H1 (cell line): ENCODE measurements around the gene TRIM73. TPM values are rescaled to one million over a fixed set of nuclear protein-coding genes. Genes with fewer than 3 reads are reported as not detected.
"Not testable (repeated sequence)": the region's sequence is repeated elsewhere in the genome, so short reads cannot be mapped to it uniquely, and the experiment has no call there.

Experiments
- CTCF ChIA-PET: fragments of 300-600 bp; sonication (Branson Sonifier 250); formaldehyde crosslinking; loops from one replicate; lab custom pipeline; 2021; ENCODE audit not compliant: partially characterized antibody; lab: Charles Lee
- POLR2A ChIA-PET: fragments of 300-600 bp; sonication (Branson Sonifier 250); formaldehyde crosslinking; loops from one replicate; lab custom pipeline; 2021; ENCODE audit warnings: inconsistent platforms; ENCODE audit not compliant: partially characterized antibody; lab: Charles Lee
- DNase-seq, 2 experiments: peaks; one replicate each; pipeline versions ENCODE4 v3.0.0 to v3.0.0-alpha.2; 2010 to 2022; ENCODE audit warnings: low spot score in 2 of 2, low read depth in 1 of 2, mixed read lengths in 1 of 2
- FAIRE-seq: peaks from 2 replicates; lab custom pipeline; 2011; peaks lifted over from hg19 to GRCh38; lab: Jason Lieb, UNC
- H2AFZ ChIP-seq: 2 replicates; pipeline ENCODE4 v1.8.1; 2012; ENCODE audit warnings: low read length, inconsistent platforms
- H2AK5ac ChIP-seq: 2 replicates; pipeline ENCODE4 v1.6.1; 2013; ENCODE audit warnings: low read depth, low read length
- H2BK120ac ChIP-seq: replicated peaks from 2 replicates; pipeline ENCODE3; 2013; ENCODE audit warnings: low read depth, low read length, inconsistent platforms
- H2BK12ac ChIP-seq: 2 replicates; pipeline ENCODE4 v1.6.1; 2013; ENCODE audit warnings: low read depth, low read length
- H2BK15ac ChIP-seq: 2 replicates; pipeline ENCODE4 v1.6.1; 2013; ENCODE audit warnings: low read length
- H2BK20ac ChIP-seq: 2 replicates; pipeline ENCODE4 v1.6.1; 2013; ENCODE audit warnings: low read length
- H2BK5ac ChIP-seq: 2 replicates; pipeline ENCODE4 v1.6.1; 2013; ENCODE audit warnings: low read depth, low read length
- H3K14ac ChIP-seq: 2 replicates; pipeline ENCODE4 v1.6.1; 2013; ENCODE audit warnings: inconsistent platforms; ENCODE audit not compliant: insufficient read length
- H3K18ac ChIP-seq: 2 replicates; pipeline ENCODE4 v1.6.1; 2013; ENCODE audit warnings: low read length; ENCODE audit errors: extremely low read depth
- H3K23ac ChIP-seq: 2 replicates; pipeline ENCODE4 v1.6.1; 2013; ENCODE audit warnings: inconsistent platforms; ENCODE audit not compliant: insufficient read length
- H3K23me2 ChIP-seq: 2 replicates; pipeline ENCODE4 v1.6.1; 2013; ENCODE audit warnings: low read depth, low read length
- H3K27ac ChIP-seq: 2 replicates; pipeline ENCODE4 v1.6.1; 2011; ENCODE audit warnings: low read depth, low read length, inconsistent platforms
- H3K27me3 ChIP-seq, 4 experiments: replicated peaks in 1 of 4; 1 replicate in 1 of 4; 2 replicates in 3 of 4; pipeline versions ENCODE4 v1.6.1 to v1.8.1; 2011 to 2013; ENCODE audit warnings: low read length in 3 of 4, mild to moderate bottlenecking in 3 of 4, inconsistent platforms in 2 of 4, mixed read lengths in 2 of 4, moderate library complexity in 1 of 4; ENCODE audit not compliant: control insufficient read depth in 3 of 4, insufficient read depth in 3 of 4; ENCODE audit errors: extremely low read depth in 1 of 4
- H3K36me3 ChIP-seq, 4 experiments: 2 replicates each; pipeline versions ENCODE4 v1.6.1 to v1.8.1; 2011 to 2013; ENCODE audit warnings: mild to moderate bottlenecking in 4 of 4, low read length in 3 of 4, moderate library complexity in 2 of 4, control low read depth in 1 of 4, inconsistent platforms in 1 of 4; ENCODE audit not compliant: insufficient read depth in 4 of 4, control insufficient read depth in 2 of 4
- H3K4ac ChIP-seq: replicated peaks from 2 replicates; pipeline ENCODE3; 2013; ENCODE audit warnings: low read length, low read depth, mixed read lengths, inconsistent platforms; ENCODE audit not compliant: insufficient read length
- H3K4me1 ChIP-seq, 4 experiments: replicated peaks in 1 of 4; 1 replicate in 1 of 4; 2 replicates in 3 of 4; pipeline versions ENCODE4 v1.6.1 to v1.8.1; 2011 to 2013; ENCODE audit warnings: low read length in 3 of 4, inconsistent platforms in 2 of 4, mixed read lengths in 1 of 4; ENCODE audit not compliant: insufficient read depth in 4 of 4, control insufficient read depth in 3 of 4
- H3K4me2 ChIP-seq, 2 experiments: 2 replicates each; pipeline versions ENCODE4 v1.6.1 to v1.8.1; 2011 to 2013; ENCODE audit warnings: low read depth in 2 of 2, low read length in 2 of 2, control low read depth in 1 of 2, inconsistent platforms in 1 of 2, mild to moderate bottlenecking in 1 of 2; ENCODE audit not compliant: insufficient read depth in 1 of 2
- H3K4me3 ChIP-seq, 4 experiments: fragments of 200-600, 300-600 bp in 1 of 4; sonication (generic), shearing (Covaris generic), sonication (Bioruptor Twin) in 1 of 4; 2 replicates each; pipeline versions ENCODE4 v1.5.1 to v1.8.1; 2011 to 2016; ENCODE audit warnings: low read length in 4 of 4, low read depth in 3 of 4, control low read depth in 2 of 4, inconsistent platforms in 2 of 4, mild to moderate bottlenecking in 2 of 4, mixed read lengths in 1 of 4, moderate library complexity in 1 of 4; ENCODE audit not compliant: insufficient read depth in 2 of 4; ENCODE audit errors: extremely low read depth in 1 of 4
- H3K56ac ChIP-seq: replicated peaks from 2 replicates; pipeline ENCODE3; 2013; ENCODE audit warnings: low read depth, mild to moderate bottlenecking, mixed read lengths, low read length, inconsistent platforms; ENCODE audit not compliant: insufficient read length
- H3K79me1 ChIP-seq: 2 replicates; pipeline ENCODE4 v1.6.1; 2013; ENCODE audit warnings: low read depth, low read length, control low read depth
- H3K79me2 ChIP-seq, 2 experiments: 2 replicates each; pipeline versions ENCODE4 v1.6.1 to v1.8.1; 2012 to 2013; ENCODE audit warnings: low read length in 2 of 2, mild to moderate bottlenecking in 2 of 2, inconsistent platforms in 1 of 2; ENCODE audit not compliant: insufficient read depth in 2 of 2, control insufficient read depth in 1 of 2
- H3K9ac ChIP-seq, 4 experiments: replicated peaks in 1 of 4; 1 replicate in 1 of 4; 2 replicates in 3 of 4; pipeline versions ENCODE4 v1.6.1 to v1.8.1; 2011 to 2013; ENCODE audit warnings: low read depth in 3 of 4, low read length in 3 of 4, control low read depth in 2 of 4, mild to moderate bottlenecking in 2 of 4, moderate library complexity in 2 of 4, inconsistent platforms in 1 of 4; ENCODE audit errors: extremely low read depth in 1 of 4
- H3K9me3 ChIP-seq, 2 experiments: 2 replicates each; pipeline versions ENCODE4 v1.6.1 to v1.8.1; 2012 to 2013; ENCODE audit warnings: mild to moderate bottlenecking in 2 of 2, moderate library complexity in 2 of 2, control low read depth in 1 of 2, inconsistent platforms in 1 of 2, low read depth in 1 of 2, low read length in 1 of 2, mixed read lengths in 1 of 2; ENCODE audit not compliant: insufficient read depth in 2 of 2
- H4K20me1 ChIP-seq, 2 experiments: replicated peaks in 1 of 2; 2 replicates each; pipeline versions ENCODE3 to v1.8.1; 2011 to 2013; ENCODE audit warnings: inconsistent platforms in 2 of 2, low read length in 2 of 2, mild to moderate bottlenecking in 1 of 2; ENCODE audit not compliant: insufficient read depth in 2 of 2, control insufficient read depth in 1 of 2
- H4K5ac ChIP-seq: 2 replicates; pipeline ENCODE4 v1.6.1; 2013; ENCODE audit warnings: low read length, low read depth, mixed read lengths, inconsistent platforms; ENCODE audit not compliant: insufficient read length
- H4K8ac ChIP-seq: 2 replicates; pipeline ENCODE4 v1.8.0; 2013; ENCODE audit warnings: mild to moderate bottlenecking, moderate library complexity, low read length, inconsistent platforms; ENCODE audit not compliant: insufficient read depth; ENCODE audit errors: extremely low read depth
- H4K91ac ChIP-seq: replicated peaks from 2 replicates; pipeline ENCODE3; 2013; ENCODE audit warnings: low read length, mixed read lengths, inconsistent platforms; ENCODE audit not compliant: insufficient read length
- WGBS, 2 experiments: shearing (Covaris generic) in 1 of 2; methylation state at CpG; one replicate each; pipeline versions ENCODE4 v1.1.6 to v1.1.7; 2013 to 2015; ENCODE audit warnings: low lambda C conversion rate in 2 of 2, mixed read lengths in 2 of 2, inconsistent platforms in 1 of 2, low coverage in 1 of 2, missing lambda C conversion rate in 1 of 2; ENCODE audit not compliant: insufficient replicate concordance in 2 of 2, insufficient coverage in 1 of 2, insufficient read length in 1 of 2; ENCODE audit errors: extremely low coverage in 1 of 2, missing lambda C conversion rate in 1 of 2; 5-methylcytosine and 5-hydroxymethylcytosine counted together
- long read RNA-seq, 2 experiments: library from RNA in 1 of 2; library from capped mRNA in 1 of 2; stranded (forward); transcript quantifications; one replicate each; pipeline ENCODE4 v2.0.0, GENCODE V29; 2021; ENCODE audit warnings: inconsistent platforms in 1 of 2
- polyA minus RNA-seq, 3 experiments: library from RNA; depleted of rRNA, polyadenylated mRNA; stranded (reverse); fragments of >200 nt; gene quantifications; 1 replicate in 2 of 3; 2 replicates in 1 of 3; pipeline ENCODE4 v1.2.3, GENCODE V29; 2011
- polyA plus RNA-seq, 7 experiments: library from polyadenylated mRNA; depleted of rRNA in 3 of 7; stranded (reverse) in 5 of 7; unstranded in 2 of 7; fragments of >200 nt in 5 of 7; fragments of 200-250 nt in 2 of 7; gene quantifications; 1 replicate in 5 of 7; 2 replicates in 1 of 7; 4 replicates in 1 of 7; pipeline versions ENCODE4 v1.2.1 to v1.2.3, GENCODE V29; 2011 to 2013; ENCODE audit warnings: missing spikeins in 2 of 7, mixed read lengths in 2 of 7
- total RNA-seq: library from RNA; stranded (reverse); fragmentation: NEBNext Ultra II Directional; extraction: Animal tissue kit (Norgen Biotek cat#: 25700); gene quantifications from 2 replicates; pipeline ENCODE4 v1.2.1, GENCODE V29; 2021

TRIM73 gene
- 0.90 and 1.0 TPM in 2 replicates for total RNA-seq
- 0.64 and 0.73 TPM in 2 replicates for polyA plus RNA-seq (2011; rRNA removed)
- 0.85 TPM for polyA plus RNA-seq (2011; cell fraction: cytosol; rRNA removed)
- 4.0 TPM for polyA plus RNA-seq (2011; cell fraction: nucleus; rRNA removed)
- polyA plus RNA-seq (2012, experiment 1 of 2): 0.55 to 2.1 TPM (median 1.8 TPM) in 4 replicates
- 0.28 TPM for polyA plus RNA-seq (2012, experiment 2 of 2)
- polyA plus RNA-seq (2013, experiment 1 of 2): 0.55 TPM
- polyA plus RNA-seq (2013, experiment 2 of 2): 0.74 TPM
- 0.32 and 0.44 TPM in 2 replicates for polyA minus RNA-seq (2011; rRNA and poly(A)+ RNA removed)
- polyA minus RNA-seq (2011; cell fraction: cytosol; rRNA and poly(A)+ RNA removed): 0.59 TPM
- polyA minus RNA-seq (2011; cell fraction: nucleus; rRNA and poly(A)+ RNA removed): 4.6 TPM
- long read RNA-seq, experiment 1: 0 reads
- long read RNA-seq, experiment 2: 0 reads

- H3K27ac ChIP-seq, H3K23ac ChIP-seq, H4K91ac ChIP-seq, H3K18ac ChIP-seq, H4K8ac ChIP-seq, DNase-seq, H3K23me2 ChIP-seq, H3K4me3 ChIP-seq, H2BK15ac ChIP-seq, H3K27me3 ChIP-seq, H2BK120ac ChIP-seq, H3K9me3 ChIP-seq, H3K9ac ChIP-seq, FAIRE-seq, H4K5ac ChIP-seq, H3K4me1 ChIP-seq, H3K14ac ChIP-seq, H3K4ac ChIP-seq, H3K4me2 ChIP-seq, H3K56ac ChIP-seq, H2BK20ac ChIP-seq, H2BK5ac ChIP-seq, H2BK12ac ChIP-seq, H4K20me1 ChIP-seq, H2AK5ac ChIP-seq, H2AFZ ChIP-seq, CTCF ChIA-PET, H3K79me2 ChIP-seq, H3K79me1 ChIP-seq, H3K36me3 ChIP-seq, POLR2A ChIA-PET: not testable (repeated sequence)
- WGBS, 2 experiments: 77% methylated on average over 8 of the region's 34 CpGs; no CpG with 5 or more reads in 1 of the 2 experiments
These were observed at the start of gene TRIM73 for GRCh38 chr7:75395329-75395728. Gene TRIM73 (plus strand): TSS chr7:75395629. CDS start chr7:75398934, 3,305 bp downstream.
